B cell (primary cell): ENCODE results near the gene IL17REL.

Source experiments
- EZH2 ChIP-seq: IDR thresholded peaks from 2 replicates; pipeline ENCODE4 v1.6.1; 2012; ENCODE audit warnings: borderline replicate concordance, low read depth, mild to moderate bottlenecking, moderate library complexity, low read length; ENCODE audit not compliant: insufficient read depth, poor library complexity, severe bottlenecking
- TF ChIP-seq, protein P1 (sequence below): fragments of 200-600 bp; IDR thresholded peaks from one replicate; pipeline ENCODE4 v1.8.0; 2022; ENCODE audit warnings: antibody characterized with exemption, mild to moderate bottlenecking

DNA sequence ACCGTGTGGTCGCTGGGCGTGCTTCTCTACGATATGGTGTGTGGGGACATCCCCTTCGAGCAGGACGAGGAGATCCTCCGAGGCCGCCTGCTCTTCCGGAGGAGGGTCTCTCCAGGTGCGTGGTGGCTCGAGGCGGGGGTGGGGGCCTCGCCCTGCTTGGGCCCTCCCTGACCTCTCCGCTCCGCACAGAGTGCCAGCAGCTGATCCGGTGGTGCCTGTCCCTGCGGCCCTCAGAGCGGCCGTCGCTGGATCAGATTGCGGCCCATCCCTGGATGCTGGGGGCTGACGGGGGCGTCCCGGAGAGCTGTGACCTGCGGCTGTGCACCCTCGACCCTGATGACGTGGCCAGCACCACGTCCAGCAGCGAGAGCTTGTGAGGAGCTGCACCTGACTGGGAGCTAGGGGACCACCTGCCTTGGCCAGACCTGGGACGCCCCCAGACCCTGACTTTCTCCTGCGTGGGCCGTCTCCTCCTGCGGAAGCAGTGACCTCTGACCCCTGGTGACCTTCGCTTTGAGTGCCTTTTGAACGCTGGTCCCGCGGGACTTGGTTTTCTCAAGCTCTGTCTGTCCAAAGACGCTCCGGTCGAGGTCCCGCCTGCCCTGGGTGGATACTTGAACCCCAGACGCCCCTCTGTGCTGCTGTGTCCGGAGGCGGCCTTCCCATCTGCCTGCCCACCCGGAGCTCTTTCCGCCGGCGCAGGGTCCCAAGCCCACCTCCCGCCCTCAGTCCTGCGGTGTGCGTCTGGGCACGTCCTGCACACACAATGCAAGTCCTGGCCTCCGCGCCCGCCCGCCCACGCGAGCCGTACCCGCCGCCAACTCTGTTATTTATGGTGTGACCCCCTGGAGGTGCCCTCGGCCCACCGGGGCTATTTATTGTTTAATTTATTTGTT is 49.6 kb downstream of the IL17REL start:
- TF ChIP-seq, protein P1, sequence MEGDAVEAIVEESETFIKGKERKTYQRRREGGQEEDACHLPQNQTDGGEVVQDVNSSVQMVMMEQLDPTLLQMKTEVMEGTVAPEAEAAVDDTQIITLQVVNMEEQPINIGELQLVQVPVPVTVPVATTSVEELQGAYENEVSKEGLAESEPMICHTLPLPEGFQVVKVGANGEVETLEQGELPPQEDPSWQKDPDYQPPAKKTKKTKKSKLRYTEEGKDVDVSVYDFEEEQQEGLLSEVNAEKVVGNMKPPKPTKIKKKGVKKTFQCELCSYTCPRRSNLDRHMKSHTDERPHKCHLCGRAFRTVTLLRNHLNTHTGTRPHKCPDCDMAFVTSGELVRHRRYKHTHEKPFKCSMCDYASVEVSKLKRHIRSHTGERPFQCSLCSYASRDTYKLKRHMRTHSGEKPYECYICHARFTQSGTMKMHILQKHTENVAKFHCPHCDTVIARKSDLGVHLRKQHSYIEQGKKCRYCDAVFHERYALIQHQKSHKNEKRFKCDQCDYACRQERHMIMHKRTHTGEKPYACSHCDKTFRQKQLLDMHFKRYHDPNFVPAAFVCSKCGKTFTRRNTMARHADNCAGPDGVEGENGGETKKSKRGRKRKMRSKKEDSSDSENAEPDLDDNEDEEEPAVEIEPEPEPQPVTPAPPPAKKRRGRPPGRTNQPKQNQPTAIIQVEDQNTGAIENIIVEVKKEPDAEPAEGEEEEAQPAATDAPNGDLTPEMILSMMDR, result no peak
- TF ChIP-seq EZH2, result no peak
